Psoas muscle (tissue), 8 donors: ENCODE results near the gene BTK. TPM values are rescaled to one million over a fixed set of nuclear protein-coding genes. Genes with fewer than 3 reads are reported as not detected.

Experiments used
- ATAC-seq, 4 donors: fragments of 200-7000 bp; cut with Tn5 transposase; one replicate each; pipeline ENCODE4 v1.9.1; 2020; ENCODE audit warnings: moderate library complexity in 3 of 4, mild to moderate bottlenecking in 2 of 4
- DNase-seq, 2 donors: peaks; one replicate each; pipeline ENCODE4 v3.0.0-alpha.2; 2020
- H3K27ac ChIP-seq: fragments of 200-600 bp; one replicate; pipeline ENCODE4 v1.8.0; 2022
- H3K27me3 ChIP-seq, 3 donors: fragments of 200-600 bp in 1 of 3; one replicate each; pipeline versions ENCODE4 v1.6.1 to v1.8.0; 2013 to 2022; ENCODE audit warnings: low read length in 2 of 3, mild to moderate bottlenecking in 2 of 3, moderate library complexity in 1 of 3; ENCODE audit not compliant: insufficient read depth in 3 of 3
- H3K36me3 ChIP-seq, 2 donors: fragments of 200-600 bp in 1 of 2; one replicate each; pipeline versions ENCODE4 v1.6.1 to v1.8.0; 2013 to 2022; ENCODE audit warnings: low read depth in 1 of 2, mild to moderate bottlenecking in 1 of 2, moderate library complexity in 1 of 2; ENCODE audit not compliant: insufficient read depth in 1 of 2
- H3K4me1 ChIP-seq: fragments of 200-600 bp; one replicate; pipeline ENCODE4 v1.8.0; 2022
- H3K4me3 ChIP-seq: fragments of 200-600 bp; one replicate; pipeline ENCODE4 v1.8.0; 2022; ENCODE audit warnings: mild to moderate bottlenecking
- H3K9me3 ChIP-seq: fragments of 200-600 bp; one replicate; pipeline ENCODE4 v1.8.0; 2022
- CTCF ChIP-seq: fragments of 200-600 bp; IDR thresholded peaks from one replicate; pipeline ENCODE4 v1.8.0; 2022; ENCODE audit warnings: antibody characterized with exemption
- WGBS, 3 donors: extraction: QIAGEN DNeasy Blood & Tissue Kit; methylation state at CpG; one replicate each; pipeline versions ENCODE4 v1.1.6 to v1.1.7; 2013; 5-methylcytosine and 5-hydroxymethylcytosine counted together
- intact Hi-C, 2 donors: fragments of 100-400 bp; cut with DNase I; formaldehyde crosslinking; loops; one replicate each; pipeline versions ENCODE4 v1.11.0 to v1.14.2; 2022
- polyA plus RNA-seq, 3 donors: library from polyadenylated mRNA; stranded (reverse); fragments of 200-250 nt; gene quantifications; one replicate each; pipeline ENCODE4 v1.2.3, GENCODE V29; 2013
- total RNA-seq, 4 donors: library from RNA; stranded (reverse); fragmentation: NEBNext Ultra II Directional in 2 of 4; extraction: Animal tissue kit (Norgen Biotek cat#: 25700) in 2 of 4; gene quantifications; one replicate each; pipeline versions ENCODE4 v1.2.1 to v1.2.4, GENCODE V29; 2021 to 2023
- donor health status: healthy with polysubstance abuse.
- donor health status: DM: no; HTN: no; CAD: no; lungs with moderate emphysema.
- donor health status: Bipolar disorder and iron deficiency.
- donor health status: healthy.
- donor health status: DM: yes; HTN: yes; CAD: no.
- donor health status: DM: no; HTN: no; CAD: no.
- donor health status: DM: no; HTN: no; CAD: no.
- donor health status: DM: yes; HTN: yes; CAD: no.

The BTK gene
- total and polyA plus RNA-seq, 7 donors, result 0.27 to 2.0 (median 0.81) TPM

- DNase-seq (no peak), ATAC-seq (no peak)
- intact Hi-C loops, result no loop called here
- H3K4me1 ChIP-seq, result peaks cover 6% of the 10 kb centered on the region
- 83 to 90% (median 89%) methylated on average over 11 of the region's 11 CpGs for WGBS, 3 donors
- TF ChIP-seq CTCF, result no peak
- no peak overlapping the region for H3K27ac ChIP-seq
- peaks cover 0 to 5% (median 0%) of the 10 kb centered on the region in 3 donors for H3K27me3 ChIP-seq
- H3K4me3 ChIP-seq, result no peak overlapping the region
- H3K9me3 ChIP-seq, result no peaks in the 10 kb centered on the region
- peaks cover 0 to 57% of the 10 kb centered on the region in 2 donors for H3K36me3 ChIP-seq
Observed at GRCh38 chrX:101393530-101394305, 7.7 kb upstream of the BTK start.

GRCh38 chrX:101391831-101392230 is 5.8 kb upstream of the BTK start:
- ATAC-seq (no peak), DNase-seq (no peak)
- TF ChIP-seq CTCF, result no peak
- H3K36me3 ChIP-seq, result peaks cover 0 to 45% of the 10 kb centered on the region in 2 donors
- H3K27me3 ChIP-seq, result peaks cover 0 to 5% (median 0%) of the 10 kb centered on the region in 3 donors
- H3K9me3 ChIP-seq, result no peaks in the 10 kb centered on the region
- H3K27ac ChIP-seq, result peak overlapping the region; percentile 71
- H3K4me3 ChIP-seq, result peak overlapping the region; percentile 65
- H3K4me1 ChIP-seq, result peaks cover 6% of the 10 kb centered on the region
- intact Hi-C loops, result no loop called here
- 44 to 65% (median 47%) methylated on average over 6 of the region's 6 CpGs for WGBS, 3 donors

GRCh38 chrX:101390664-101391525 is 4.9 kb upstream of the BTK start, which contains the start of gene RPL36A:
Gene RPL36A, plus strand, starts transcription at chrX:101391011. Its CDS starts 33 bp downstream, at chrX:101391044.
- Histone ChIP-seq H3K36me3 (peaks cover 0 to 38% of the 10 kb centered on the region in 2 donors), H3K27me3 (peaks cover 0 to 5% (median 0%) of the 10 kb centered on the region in 3 donors), H3K4me1 (peaks cover 6% of the 10 kb centered on the region), H3K27ac (peak within 1 kb of the TSS; percentile 71), H3K9me3 (no peaks in the 10 kb centered on the region), H3K4me3 (peak within 1 kb of the TSS; percentile 65)
- 1 to 36% (median 1%) methylated on average over 45 to 47 of the region's 47 CpGs for WGBS, 3 donors
- peak; percentile 62 for TF ChIP-seq CTCF
- ATAC-seq (peak; percentile 96 to 98 (median 97)), DNase-seq (peak; percentile 85 to 90)
- intact Hi-C loops, result no loop called here

- H3K27me3 ChIP-seq, result peaks cover 0 to 5% (median 0%) of the 10 kb centered on the region in 3 donors
- 73 to 86% (median 85%) methylated on average over 3 of the region's 3 CpGs for WGBS, 3 donors
Observed at GRCh38 chrX:101388604-101389003, 2.6 kb upstream of the BTK start.

More at GRCh38 chrX:101388604-101389003, 2.6 kb upstream of the BTK start:
- DNase-seq, result no peak
- intact Hi-C loops, result no loop called here
- ATAC-seq, result no peak
- Histone ChIP-seq H3K4me1 (peaks cover 6% of the 10 kb centered on the region), H3K36me3 (peaks cover 0 to 22% of the 10 kb centered on the region in 2 donors), H3K27ac (no peak overlapping the region), H3K9me3 (no peaks in the 10 kb centered on the region), H3K4me3 (no peak overlapping the region)
- no peak for TF ChIP-seq CTCF
